Nucleus accumbens (tissue), 56 donors: ENCODE measurements around the gene DBF4.
"Not testable (repeated sequence)": the region's sequence is repeated elsewhere in the genome, so short reads cannot be mapped to it uniquely, and the experiment has no call there.

ENCODE experiments used
- DNase-seq, 56 donors: peaks; one replicate each; lab custom pipeline; 2025; lab: John Stamatoyannopoulos, UW

Gene DBF4

GRCh38 chr7:87876040-87876868 lies at the start of gene DBF4, which contains the start of gene SLC25A40:
DBF4 (plus strand) TSS chr7:87876493; CDS start chr7:87876733, 240 bp downstream.
SLC25A40 (minus strand) TSS chr7:87876360; CDS start chr7:87858727, 17,633 bp downstream.
- peak; percentile 17 to 96 (median 86) for DNase-seq

DNA sequence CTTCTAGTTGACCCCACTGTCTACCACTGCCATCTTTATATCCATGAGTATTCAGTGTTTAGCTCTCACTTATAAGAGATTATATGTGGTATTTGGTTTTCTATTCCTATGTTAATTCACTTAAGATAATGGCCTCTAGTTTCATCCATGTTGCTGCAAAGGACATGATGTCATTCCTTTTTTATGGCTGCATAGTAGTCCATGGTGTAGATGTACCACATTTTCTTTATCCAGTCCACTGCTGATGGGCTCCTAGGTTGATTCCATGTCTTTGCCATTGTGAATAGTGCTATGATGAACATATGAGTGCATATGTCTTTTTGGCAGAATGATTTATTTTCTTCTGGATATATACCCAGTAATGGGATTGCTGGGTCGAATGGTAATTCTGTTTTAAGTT lies 47.9 kb upstream of the DBF4 start:
- not testable (repeated sequence) for DNase-seq

GRCh38 chr7:87831097-87831496 lies 45.2 kb upstream of the DBF4 start:
- DNase-seq, result no peak

DNA sequence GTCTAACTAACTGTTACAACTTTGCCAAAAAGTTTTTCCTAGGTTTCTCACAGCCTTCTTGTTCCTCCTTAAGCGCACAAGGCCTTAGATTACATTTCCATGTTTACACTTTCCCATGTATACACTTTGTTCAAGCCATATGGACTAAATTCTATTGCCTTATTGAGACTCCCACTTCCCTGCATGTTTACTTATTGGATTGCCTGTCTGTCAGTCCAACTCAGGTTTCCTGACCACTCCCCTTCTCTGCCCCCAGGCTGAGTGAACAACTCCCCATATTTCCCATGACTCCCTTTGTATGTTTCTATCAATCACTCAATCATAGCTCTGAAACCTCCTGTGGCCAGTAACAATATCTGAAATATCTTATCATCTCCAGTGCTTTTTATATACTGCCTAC lies 43.2 kb upstream of the DBF4 start:
- no peak for DNase-seq

DNA sequence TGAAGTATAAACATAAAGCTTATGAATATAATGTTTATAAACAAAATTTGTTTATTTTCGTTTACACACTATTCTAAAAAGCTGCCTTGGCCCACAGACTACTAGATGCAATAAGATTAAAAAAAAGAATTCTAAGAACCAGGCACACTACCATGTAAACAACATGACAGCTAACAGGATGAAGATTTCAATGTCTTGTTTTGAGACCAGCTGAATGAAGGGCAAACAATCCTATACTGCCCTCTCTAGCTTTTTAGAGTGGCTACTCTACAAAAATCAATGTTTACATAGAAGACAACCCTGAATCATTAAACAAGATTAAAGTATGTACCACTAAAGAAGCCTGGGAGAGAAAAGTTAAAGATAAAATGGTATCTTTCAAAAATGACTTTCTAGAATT lies 38.7 kb upstream of the DBF4 start:
- DNase-seq, result no peak

GRCh38 chr7:87850836-87851593 lies 25.3 kb upstream of the DBF4 start:
- no peak for DNase-seq

DNA sequence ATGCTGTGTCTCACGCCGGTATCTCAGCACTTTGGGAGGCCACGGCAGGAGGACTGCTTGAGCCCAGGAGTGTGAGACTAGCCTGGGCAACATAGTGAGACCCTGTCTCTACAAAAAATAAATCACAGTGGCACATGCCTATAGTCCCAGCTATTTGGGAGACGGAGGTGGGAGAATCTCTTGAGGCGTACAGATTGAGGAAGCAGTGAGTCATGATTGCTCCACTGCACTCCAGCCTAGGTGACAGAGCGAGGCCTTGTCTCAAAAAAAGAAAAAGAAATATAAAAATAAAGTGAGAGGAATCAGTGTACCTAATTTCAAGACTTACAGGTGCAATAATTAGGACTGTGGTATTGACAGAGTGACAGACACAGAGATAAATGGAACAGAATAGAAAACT lies 24.0 kb upstream of the DBF4 start:
- DNase-seq, result peak in 10 of 56 donors; percentile 1 to 34 (median 13)

DNA sequence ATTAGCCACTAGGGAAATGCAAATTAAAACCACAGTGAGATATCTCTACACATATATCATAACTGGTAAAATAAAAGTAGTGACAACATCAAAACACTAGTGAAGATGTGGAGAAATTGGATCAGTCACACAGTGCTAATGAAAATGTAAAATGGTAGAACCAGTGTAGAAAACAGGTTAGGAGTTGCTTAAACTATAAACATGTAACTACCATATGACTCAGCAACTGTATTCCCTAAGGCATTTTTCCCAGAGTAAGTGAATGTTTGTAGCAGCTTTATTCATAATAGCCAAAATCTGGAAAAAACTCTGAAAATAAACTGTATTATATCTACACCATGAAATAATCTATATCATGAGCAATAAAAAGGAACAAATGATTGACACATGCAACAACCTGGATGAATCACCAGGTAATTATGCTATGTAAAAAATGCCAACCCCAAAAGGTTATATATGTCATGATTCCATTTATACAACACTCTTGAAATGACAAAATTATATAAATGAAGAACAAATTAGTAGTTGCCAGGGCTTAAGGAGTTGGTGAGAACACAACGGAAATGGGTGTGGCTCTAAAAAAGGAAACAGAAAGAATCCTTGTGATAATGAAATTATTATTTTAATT lies 22.9 kb upstream of the DBF4 start:
- DNase-seq, result no peak

DNA sequence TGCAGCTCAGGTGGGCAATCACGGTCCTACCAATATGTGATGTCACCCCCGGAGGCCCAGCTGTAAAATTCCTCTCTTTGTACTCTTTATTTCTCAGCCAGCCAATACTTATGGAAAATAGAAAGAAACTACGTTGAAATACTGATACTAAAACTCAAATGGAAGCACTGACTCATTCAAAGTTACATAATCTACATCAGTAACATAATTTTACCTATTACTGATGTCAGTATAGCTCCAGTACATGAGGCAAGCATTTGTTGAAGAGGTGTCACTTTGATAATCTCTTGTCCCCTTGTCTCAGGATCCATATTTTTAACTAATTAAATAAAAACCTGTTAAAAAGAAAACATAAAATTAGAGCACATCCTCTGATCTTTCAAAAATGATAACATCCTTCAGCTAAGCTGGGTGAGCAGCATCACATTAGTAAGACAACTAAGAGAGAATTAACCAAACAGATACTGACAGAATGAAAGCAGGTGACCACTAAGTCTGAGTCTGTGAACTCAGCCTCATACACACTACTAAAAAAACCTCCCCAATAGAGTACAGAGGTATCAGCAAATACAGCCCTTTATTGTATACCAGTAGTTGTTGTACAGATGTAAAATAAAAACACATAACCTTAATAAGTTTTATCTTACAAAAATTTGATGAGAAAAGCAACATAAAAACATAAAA lies 17.7 kb upstream of the DBF4 start:
- no peak for DNase-seq

DNA sequence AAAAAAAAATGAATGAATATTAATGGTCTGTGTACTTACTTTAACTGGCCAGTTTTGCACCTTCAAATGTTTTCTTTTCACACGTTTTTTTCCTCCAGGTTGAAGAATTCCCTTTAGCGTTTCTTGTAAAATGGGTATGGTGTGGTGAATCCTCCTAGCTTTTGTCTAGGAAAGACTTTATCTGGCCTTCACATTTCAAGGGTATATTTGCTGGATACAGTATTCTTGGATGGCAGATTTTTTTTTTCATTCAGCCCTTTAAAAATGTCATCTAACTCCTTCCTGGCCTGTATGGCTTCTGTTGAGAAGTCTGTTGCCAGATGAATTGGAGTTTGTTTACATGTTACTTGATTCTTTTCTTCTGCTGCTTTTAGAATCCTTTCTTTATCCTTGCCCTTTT lies 10.2 kb upstream of the DBF4 start:
- no peak for DNase-seq

DNA sequence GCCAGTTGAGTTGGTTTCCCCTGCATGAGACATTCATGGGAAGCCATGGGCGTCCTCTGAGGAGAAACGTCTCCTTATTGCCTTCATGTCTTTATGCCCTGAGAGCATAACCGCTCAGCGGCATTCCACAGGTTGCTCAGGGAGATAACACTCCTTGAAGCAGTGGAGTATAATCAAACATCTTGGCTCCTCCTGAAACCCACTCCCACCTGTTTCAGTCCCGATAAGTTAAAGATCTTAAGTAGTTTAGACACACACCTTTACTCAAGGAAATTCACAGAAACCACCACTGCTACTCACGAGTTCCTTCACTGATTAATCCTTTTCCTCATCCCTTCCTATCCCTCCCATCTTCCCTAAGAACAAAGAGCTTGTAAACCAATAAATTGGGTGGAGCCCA lies 9.8 kb upstream of the DBF4 start:
- DNase-seq, result not testable (repeated sequence)

- no peak for DNase-seq
Observed at GRCh38 chr7:87870471-87870870, 5.8 kb upstream of the DBF4 start.

- DNase-seq, result no peak
Observed at GRCh38 chr7:87872346-87872745, 3.9 kb upstream of the DBF4 start.

DNA sequence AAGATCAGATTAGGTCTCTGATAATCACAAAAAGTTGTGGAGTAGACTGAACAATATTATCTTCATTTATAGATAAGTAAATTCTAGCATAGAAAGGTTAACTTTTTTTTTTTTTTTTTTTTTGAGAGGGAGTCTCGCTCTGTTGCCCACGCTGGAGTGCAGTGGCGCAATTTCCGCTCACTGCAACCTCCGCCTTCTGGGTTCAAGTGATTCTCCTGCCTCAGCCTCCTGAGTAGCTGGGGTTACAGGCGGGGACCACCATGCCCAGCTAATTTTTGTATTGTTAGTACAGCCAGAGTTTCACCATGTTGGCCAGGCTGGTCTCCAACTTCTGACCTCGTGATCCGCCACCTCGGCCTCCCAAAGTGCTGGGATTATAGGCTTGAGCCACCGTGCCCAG lies 3.0 kb upstream of the DBF4 start:
- not testable (repeated sequence) for DNase-seq

DNA sequence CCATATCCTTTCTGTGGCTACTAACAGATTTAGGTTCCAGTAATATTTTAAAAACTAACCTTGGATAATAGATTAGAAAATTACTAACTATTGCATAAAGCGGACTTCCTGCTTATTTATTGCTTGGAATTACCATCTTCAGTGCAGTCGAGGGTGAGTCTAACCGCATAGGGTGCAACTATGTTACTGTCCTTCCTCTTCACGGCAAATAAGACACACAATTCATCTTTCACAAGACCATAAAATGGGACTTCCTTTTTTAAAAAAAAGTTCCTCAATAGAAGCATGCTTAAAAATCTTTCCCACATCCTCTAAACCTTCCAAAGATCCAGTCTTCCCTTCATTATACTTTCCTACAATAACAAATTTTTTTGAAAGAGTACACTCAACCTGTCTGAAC lies 2.2 kb upstream of the DBF4 start:
- no peak for DNase-seq

DNA sequence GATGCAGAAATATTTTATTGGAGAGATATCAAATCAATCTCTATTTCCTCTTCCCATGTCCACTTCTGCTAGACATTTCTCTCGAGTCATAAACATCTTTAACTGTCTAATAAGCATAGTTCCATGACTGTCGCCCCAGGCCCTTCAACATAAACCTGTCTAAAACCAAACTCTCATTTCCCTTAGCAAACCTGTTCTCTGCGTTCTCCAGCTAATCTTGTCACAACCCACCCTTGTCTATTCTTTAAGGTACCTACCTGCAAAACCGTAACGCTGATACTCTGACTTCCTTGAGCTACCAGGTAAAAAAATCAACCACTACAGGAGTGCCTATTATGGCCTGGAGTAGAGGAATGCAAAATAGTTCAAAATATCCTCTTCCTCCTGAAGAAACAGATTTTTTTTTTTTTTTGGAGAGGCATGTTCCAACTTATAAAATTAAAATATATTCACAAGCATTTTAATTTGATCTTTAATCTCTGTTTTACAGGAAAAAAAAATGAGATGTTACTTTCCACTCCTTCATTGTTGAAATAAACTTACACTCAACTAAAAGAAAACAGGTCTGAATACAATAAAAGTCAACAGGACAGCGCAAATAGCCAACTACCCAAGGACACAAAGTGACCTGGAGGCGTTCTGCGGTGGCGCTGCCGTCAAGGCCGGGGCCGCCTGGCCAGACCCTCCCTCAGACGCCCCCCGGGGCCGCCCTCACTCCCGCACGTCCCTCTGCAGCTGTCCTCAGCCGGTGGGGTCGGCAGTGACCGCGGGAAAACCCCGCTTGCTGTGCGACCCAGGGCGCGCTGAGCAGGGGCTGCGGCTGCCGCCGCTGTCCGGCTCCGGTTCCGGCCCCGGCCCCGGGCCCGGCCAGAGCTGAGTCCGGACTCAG lies 898 bp upstream of the DBF4 start:
- peak in 15 of 56 donors; percentile 11 to 60 (median 46) for DNase-seq

GRCh38 chr7:87876869-87877234 lies 559 bp downstream of the DBF4 start:
- DNase-seq, result peak in 43 of 56 donors; percentile 4 to 71 (median 52)

GRCh38 chr7:87877366-87878040 lies 1.2 kb downstream of the DBF4 start:
- no peak for DNase-seq

DNA sequence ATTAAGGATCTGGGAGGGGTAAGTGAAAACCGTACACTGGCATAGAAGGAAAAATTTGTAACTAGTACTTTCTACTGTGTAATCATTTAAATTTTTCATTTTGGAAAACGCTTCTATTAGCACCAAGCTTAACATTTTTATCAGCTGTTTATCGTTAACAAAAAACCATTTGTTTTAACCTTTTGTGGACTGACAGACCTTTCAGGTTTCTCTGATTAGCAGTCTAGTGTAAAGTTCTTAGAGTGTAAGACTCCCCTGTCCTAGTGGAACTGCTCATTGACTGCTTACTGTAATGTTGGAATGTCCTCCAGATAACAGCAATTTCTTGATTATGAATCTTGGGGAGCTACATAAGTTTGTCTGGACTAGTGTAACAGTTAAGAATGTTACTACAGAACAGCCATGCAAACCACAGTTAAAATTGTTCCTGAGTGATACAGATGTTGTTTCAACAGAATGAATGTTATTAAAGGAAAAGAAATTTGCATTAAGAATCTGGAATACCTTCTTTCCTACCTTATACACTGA lies 2.0 kb downstream of the DBF4 start:
- no peak for DNase-seq
